HG02840 (cell line): ENCODE results near the gene MICAL3.
"Not testable (repeated sequence)": the region's sequence is repeated elsewhere in the genome, so short reads cannot be mapped to it uniquely, and the experiment has no call there.

Source experiments
- ATAC-seq: cut with Tn5 transposase; IDR thresholded peaks from one replicate; pipeline ENCODE4 v1.9.1; 2021; ENCODE audit warnings: mild to moderate bottlenecking, moderate library complexity, moderate number of reproducible peaks; ENCODE audit not compliant: unreplicated experiment, low FRiP score

The MICAL3 gene

DNA sequence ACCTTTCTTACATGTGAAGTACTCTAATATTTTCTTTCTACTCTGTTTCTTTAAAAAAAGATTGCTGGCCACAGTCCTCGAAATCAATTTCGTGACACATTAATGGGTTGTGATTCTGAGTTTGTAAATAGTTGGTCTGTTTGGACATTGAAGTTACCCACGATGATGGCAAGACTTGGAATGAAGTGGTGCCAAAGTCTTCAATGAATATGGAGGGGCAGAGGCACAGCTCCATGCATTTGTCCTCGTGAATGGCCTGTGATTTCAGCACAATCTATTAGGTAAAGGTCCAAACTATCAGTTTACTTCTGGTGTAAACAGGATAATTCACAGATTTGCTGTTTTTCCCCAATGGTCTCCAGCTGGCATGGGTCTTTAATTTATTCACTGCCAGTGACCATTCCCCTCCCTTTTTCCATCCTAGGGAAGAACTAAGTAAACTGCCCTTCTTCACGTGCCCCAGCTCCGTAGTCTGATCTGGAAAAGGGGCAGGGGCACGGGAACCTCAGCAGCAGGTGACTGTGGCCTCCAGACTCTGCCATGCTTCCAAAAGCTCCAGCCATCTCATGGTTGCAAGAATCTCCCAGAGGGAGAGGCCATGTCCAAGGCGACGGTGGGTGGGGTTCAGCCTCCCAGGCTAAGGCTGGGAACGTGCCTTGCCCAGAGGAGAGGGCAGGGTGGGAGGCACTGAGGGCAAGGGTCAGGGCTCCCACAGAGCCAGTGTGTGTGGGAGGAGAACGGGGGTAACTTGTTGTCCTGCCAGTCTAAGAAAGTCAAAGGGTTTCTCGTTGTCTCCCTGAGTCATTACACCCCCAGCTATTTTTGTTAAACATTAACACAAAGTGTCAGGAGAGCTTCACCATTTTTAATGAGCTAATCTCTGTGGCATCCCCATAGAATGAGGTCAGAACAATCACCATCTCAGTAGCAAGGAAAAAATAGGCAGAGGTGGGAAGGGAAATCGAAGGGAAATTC is 36.6 kb upstream of the MICAL3 start:
- no peak for ATAC-seq

DNA sequence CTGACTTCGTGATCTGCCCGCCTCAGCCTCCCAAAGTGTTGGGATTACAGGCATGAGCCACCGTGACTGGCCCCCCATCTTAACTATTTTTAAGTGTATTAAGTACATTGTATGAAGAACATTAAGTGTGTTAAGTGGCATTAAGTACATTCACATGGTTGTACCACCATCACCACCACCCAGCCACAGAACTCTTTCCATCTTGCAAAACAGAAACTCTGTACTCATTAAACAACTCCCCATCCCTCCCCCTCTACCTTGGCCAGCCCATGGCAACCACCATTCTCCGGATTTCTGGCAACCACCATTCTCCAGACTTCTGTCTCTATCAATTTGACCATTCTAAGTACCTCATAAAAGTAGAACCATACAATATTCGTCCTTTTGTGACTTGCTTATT is 35.6 kb upstream of the MICAL3 start:
- ATAC-seq: no peak

DNA sequence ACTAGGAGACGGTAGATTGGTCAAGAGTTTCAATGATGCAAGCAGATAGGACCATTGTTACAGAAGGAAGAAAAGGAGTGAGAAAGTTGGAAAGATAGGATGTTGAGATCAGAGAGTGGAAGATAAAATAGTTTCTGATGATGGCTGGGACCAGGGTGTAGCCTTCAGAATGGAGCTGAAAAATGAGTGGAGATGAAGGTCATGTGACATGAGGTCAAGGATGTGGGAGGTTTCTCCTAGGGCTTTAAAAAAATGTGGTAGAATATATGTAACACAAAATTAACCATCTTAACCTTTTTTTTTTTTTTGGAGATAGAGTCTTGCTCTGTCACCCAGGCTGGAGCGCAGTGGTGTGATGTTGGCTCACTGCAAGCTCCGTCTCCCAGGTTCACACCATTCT is 35.1 kb upstream of the MICAL3 start:
- no peak for ATAC-seq

DNA sequence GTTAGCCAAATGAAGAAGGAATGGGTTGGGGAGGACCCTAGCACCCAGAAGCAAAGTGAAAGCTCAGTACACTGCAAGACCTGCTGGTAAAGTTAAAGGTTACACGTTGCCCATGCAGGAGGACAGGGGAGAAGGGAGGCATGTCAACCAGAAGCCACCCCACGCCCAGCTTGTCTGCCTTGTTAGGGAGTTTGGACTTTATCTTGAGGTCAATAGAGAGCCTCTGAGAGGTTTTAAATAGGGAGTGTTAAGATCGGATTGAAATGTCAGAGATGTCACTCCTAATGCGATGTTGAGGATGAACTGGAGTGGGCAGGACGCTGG is 34.7 kb upstream of the MICAL3 start:
- no peak for ATAC-seq

DNA sequence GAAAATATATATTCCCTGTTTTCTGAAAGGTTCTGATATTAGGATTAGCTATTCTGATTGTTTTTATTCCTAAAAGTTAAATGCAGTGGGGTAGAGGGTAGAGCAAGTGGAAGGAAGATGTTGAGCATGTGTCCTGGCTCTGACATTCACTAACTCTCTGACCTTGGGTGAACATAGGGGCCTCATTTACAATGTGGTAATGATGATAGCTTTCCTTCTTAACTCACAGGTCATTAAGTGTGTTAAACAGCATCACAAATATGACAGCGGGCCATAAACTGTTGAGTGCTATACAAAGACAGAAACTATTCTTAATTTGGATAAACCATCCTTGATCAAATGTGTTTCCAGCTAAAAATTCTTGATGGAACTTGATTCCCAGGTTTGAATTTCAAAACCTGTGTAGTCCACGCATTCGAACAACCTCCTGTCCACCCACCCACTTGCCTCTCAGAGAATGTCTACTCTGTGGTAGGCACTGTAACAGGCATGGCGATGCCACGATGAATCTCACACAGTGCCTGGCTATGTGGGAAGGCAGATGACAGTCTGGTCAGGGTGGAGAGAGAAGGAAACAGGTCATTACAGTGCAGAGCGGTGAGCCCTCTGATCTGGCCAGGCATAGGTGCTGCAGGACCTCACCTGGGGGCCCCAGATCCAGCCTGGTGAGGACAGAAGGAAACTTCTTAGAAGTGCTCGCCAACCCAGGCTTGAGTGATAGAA is 34.2 kb upstream of the MICAL3 start:
- ATAC-seq: no peak

DNA sequence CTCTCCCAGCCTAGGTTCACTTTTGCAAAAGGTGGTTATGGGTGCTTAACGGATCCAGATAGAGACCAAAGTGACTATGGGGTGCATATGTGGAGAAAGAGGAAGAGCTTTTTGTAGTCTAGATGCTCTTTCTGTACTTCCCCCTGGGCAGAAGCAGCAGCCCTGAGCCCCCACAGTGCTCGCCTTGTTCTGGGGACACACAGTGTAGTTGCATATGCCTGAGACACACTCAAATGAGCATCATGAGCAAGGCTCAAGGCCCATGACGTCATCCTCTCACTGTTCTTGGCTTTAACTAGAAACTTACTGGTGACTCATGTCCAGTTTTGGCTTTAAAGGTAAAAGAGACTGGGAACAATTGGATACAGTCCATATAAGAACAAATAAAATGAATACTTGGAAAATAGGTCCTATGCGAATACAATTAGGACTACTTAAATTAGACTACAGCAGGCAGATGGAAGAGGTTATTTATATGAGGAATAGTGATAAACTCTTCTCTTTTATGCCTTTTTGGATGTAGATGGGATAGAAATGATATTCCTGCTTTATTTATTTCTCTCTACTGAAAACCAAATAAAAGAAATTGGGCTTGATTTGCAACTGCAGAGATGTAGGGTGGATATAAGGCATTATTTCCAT is 33.3 kb upstream of the MICAL3 start:
- no peak for ATAC-seq

GRCh38 chr22:18056807-18057474 is 32.6 kb upstream of the MICAL3 start:
- no peak for ATAC-seq

DNA sequence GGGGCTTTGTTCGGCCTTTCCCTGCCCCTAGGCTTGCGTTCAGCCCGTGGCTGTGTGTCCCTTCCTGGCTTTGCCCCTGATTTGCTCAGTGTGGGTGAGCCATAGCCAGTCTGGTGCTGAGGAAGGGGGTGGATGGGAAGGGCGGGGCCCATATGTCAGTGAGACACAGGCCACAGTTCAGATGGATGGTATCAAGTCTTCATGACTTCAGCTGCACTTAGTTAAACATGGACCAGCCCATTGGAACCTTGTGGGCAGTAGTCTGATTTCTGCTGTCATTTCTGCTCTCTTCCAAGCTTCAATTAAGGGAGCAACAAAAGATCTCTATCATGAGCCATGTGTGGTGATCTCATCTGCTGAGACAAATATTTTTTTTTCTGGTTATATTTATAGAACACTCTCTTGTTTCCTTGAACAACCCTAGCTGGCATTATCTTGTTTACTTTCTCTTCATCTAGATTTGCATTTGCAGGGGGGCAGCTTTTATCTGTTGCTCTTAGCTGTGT is 31.9 kb upstream of the MICAL3 start:
- ATAC-seq: no peak

GRCh38 chr22:18055619-18056160 is 31.3 kb upstream of the MICAL3 start:
- no peak for ATAC-seq

GRCh38 chr22:18053216-18053946 is 29.0 kb upstream of the MICAL3 start:
- not testable (repeated sequence) for ATAC-seq

- not testable (repeated sequence) for ATAC-seq
These were observed 26.8 kb upstream of the MICAL3 start for GRCh38 chr22:18051113-18051512.

DNA sequence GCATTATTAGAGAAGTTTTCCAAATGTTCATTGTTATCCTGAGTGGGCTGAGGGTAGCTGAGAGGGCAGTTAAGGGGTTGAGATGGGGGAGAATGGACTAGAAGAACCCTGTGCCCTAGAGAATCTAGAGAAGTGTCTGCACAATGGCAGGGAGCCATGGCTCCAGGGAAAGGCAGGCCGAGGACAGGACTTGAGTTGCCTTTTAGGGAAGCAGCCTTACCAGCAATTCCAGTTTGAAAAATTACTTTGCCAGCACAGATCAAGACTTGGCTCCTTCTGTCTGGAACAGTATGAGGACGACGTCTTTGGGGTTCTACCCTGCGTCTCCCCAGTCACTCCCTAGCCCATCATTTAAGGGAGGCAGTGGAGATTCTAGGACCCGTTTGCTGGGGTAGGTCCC is 25.7 kb upstream of the MICAL3 start:
- no peak for ATAC-seq

- ATAC-seq: no peak
These were observed 24.1 kb upstream of the MICAL3 start for GRCh38 chr22:18048441-18048898.

DNA sequence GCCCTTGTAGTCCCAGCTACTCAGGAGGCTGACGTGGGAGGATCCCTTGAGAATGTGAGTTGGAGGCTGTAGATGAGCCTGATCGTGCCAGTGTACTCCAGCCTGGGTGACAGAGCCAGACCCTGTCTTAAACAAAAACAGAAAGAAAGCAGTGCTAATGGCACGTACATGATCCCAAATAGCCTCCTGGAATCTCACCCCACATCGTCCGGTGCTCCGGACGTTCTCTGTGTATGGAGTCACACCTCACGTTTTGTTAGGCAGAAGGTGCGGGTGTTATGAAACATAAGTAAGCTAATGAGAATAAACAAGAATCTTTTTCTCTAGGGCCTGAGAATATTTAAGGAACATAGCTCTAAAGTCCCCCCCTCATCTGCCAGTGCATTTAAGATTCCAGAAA is 23.7 kb upstream of the MICAL3 start:
- ATAC-seq: no peak

GRCh38 chr22:18045794-18046193 is 21.4 kb upstream of the MICAL3 start:
- ATAC-seq: no peak

GRCh38 chr22:18044548-18045271 is 20.3 kb upstream of the MICAL3 start:
- ATAC-seq: no peak

DNA sequence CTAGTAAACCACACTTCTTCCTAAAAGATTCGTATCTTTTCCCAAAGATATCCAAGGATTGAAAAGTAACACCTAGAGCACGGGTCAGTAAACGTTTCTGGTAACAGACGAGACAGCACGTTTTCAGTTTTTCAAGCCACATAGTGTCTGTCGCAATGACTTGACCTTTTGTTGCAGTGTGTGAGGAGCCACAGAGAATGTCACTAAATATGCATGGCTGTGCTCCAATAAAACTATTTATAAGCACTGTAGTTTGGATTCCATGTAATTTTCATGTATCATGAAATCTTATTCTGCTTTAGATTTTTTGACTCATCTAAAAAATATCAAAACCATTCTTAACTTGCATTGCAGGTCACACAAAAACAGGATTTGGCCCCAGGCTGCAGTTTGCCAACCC is 18.3 kb upstream of the MICAL3 start:
- ATAC-seq: no peak

- not testable (repeated sequence) for ATAC-seq
These were observed 16.5 kb upstream of the MICAL3 start for GRCh38 chr22:18040898-18041297.

DNA sequence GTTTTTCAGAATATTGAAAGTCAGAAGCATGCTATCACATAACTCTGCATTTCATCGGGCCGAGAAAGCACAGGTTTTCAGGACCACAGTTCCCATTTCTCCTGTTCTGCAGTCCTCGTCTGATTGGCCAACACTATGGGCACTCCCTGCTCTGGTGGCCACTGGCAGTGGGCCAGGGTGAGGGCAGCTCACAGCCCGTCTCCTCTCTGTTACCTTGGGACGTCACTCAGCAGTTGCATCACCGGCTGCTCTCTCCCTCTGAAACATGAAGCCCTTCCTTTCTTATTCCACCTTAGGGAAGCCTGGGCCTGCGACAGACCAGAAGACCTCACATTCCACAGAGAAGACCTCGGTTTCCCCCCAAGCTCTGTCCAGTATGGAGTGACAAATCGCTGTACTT is 11.4 kb upstream of the MICAL3 start:
- no peak for ATAC-seq
